OCI-LY3 (cell line): ENCODE measurements around the gene ST8SIA2.

Experiments
- EZH2phosphoT487 ChIP-seq: fragments of 200-600 bp; shearing (Covaris generic); IDR thresholded peaks from 2 replicates; pipeline ENCODE4 v1.6.1; 2018; ENCODE audit warnings: antibody characterized with exemption, mixed run types, low read depth
- TF ChIP-seq, protein P1 (sequence below): fragments of 200-600, 300-600 bp; sonication (generic); IDR thresholded peaks from 2 replicates; pipeline ENCODE4 v1.5.1; 2014; ENCODE audit warnings: antibody characterized with exemption, low read length, low read depth

DNA sequence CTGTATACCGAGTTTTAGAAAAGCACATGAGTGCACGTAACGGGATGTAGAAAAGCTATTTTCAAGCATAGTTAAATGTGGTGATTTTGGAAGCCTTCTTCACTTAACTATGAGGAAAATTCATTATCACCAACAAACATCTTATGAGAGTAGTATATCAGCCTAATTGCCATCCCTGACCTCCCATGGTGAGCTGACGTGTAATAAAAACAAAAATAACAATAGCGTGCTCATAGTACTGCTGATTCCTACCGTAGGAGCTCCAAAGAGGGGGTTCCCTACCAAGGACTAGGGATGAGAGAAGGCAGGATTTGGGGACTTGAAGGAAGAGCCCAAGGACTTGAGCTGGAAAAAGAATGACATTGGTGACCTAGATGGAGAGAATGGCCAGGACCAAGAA lies 16.9 kb downstream of the ST8SIA2 start:
- TF ChIP-seq, protein P1, sequence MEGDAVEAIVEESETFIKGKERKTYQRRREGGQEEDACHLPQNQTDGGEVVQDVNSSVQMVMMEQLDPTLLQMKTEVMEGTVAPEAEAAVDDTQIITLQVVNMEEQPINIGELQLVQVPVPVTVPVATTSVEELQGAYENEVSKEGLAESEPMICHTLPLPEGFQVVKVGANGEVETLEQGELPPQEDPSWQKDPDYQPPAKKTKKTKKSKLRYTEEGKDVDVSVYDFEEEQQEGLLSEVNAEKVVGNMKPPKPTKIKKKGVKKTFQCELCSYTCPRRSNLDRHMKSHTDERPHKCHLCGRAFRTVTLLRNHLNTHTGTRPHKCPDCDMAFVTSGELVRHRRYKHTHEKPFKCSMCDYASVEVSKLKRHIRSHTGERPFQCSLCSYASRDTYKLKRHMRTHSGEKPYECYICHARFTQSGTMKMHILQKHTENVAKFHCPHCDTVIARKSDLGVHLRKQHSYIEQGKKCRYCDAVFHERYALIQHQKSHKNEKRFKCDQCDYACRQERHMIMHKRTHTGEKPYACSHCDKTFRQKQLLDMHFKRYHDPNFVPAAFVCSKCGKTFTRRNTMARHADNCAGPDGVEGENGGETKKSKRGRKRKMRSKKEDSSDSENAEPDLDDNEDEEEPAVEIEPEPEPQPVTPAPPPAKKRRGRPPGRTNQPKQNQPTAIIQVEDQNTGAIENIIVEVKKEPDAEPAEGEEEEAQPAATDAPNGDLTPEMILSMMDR, result no peak
- no peak for TF ChIP-seq EZH2phosphoT487
